MM.1S (cell line): ENCODE data around the gene ATP6V0A1.

Experiments
- DNase-seq: peaks from one replicate; pipeline ENCODE4 v3.0.0-alpha.2; 2015
- H2AFZ ChIP-seq: fragments of 300-600 bp; sonication (generic); 2 replicates; pipeline ENCODE4 v1.6.0; 2016; ENCODE audit warnings: antibody characterized with exemption, low read length
- H3F3A ChIP-seq: fragments of 300-600 bp; sonication (generic); 2 replicates; pipeline ENCODE4 v1.6.1; 2016; ENCODE audit warnings: mild to moderate bottlenecking, antibody characterized with exemption, low read length, moderate library complexity, mixed read lengths; ENCODE audit not compliant: insufficient read depth
- H3K27ac ChIP-seq: fragments of 300-600 bp; sonication (generic); 2 replicates; pipeline ENCODE4 v1.5.1; 2016; ENCODE audit warnings: mild to moderate bottlenecking, low read length
- H3K27me3 ChIP-seq: fragments of 300-600 bp; sonication (generic); replicated peaks from 2 replicates; pipeline ENCODE4 v1.6.0; 2016; ENCODE audit warnings: low read length; ENCODE audit not compliant: insufficient read depth
- H3K36me3 ChIP-seq: fragments of 300-600 bp; sonication (generic); replicated peaks from 2 replicates; pipeline ENCODE4 v1.6.1; 2016; ENCODE audit warnings: mild to moderate bottlenecking, low read length, mixed read lengths; ENCODE audit not compliant: insufficient read depth
- H3K4me1 ChIP-seq: fragments of 300-600 bp; sonication (generic); 2 replicates; pipeline ENCODE4 v1.6.1; 2016; ENCODE audit warnings: low read length, mixed read lengths
- H3K4me2 ChIP-seq: fragments of 300-600 bp; sonication (generic); 2 replicates; pipeline ENCODE4 v1.6.0; 2016; ENCODE audit warnings: low read depth, low read length
- H3K4me3 ChIP-seq: fragments of 300-600 bp; sonication (generic); 2 replicates; pipeline ENCODE4 v1.5.1; 2016; ENCODE audit warnings: low read length, mixed read lengths
- H3K79me2 ChIP-seq: fragments of 300-600 bp; sonication (generic); 2 replicates; pipeline ENCODE4 v1.6.1; 2016; ENCODE audit warnings: mixed run types, low read length, mixed read lengths
- H3K9ac ChIP-seq: fragments of 300-600 bp; sonication (generic); 2 replicates; pipeline ENCODE4 v1.6.1; 2016; ENCODE audit warnings: low read length, mixed read lengths
- H3K9me2 ChIP-seq: fragments of 300-600 bp; sonication (generic); replicated peaks from 2 replicates; pipeline ENCODE4 v1.6.1; 2016; ENCODE audit warnings: mild to moderate bottlenecking, low read length, mixed read lengths; ENCODE audit not compliant: insufficient read depth
- H3K9me3 ChIP-seq: fragments of 300-600 bp; sonication (generic); replicated peaks from 2 replicates; pipeline ENCODE4 v1.6.1; 2016; ENCODE audit warnings: mild to moderate bottlenecking, low read length, mixed read lengths; ENCODE audit not compliant: insufficient read depth
- H4K20me1 ChIP-seq: fragments of 300-600 bp; sonication (generic); 2 replicates; pipeline ENCODE4 v1.6.1; 2016; ENCODE audit warnings: mild to moderate bottlenecking, low read length, moderate library complexity, mixed read lengths; ENCODE audit not compliant: insufficient read depth
- CTCF ChIP-seq: fragments of 300-600 bp; sonication (generic); IDR thresholded peaks from 2 replicates; pipeline ENCODE4 v1.5.1; 2016; ENCODE audit warnings: antibody characterized with exemption, low read length, mixed read lengths
- EZH2 ChIP-seq: fragments of 300-600 bp; sonication (generic); optimal IDR thresholded peaks from 2 replicates; pipeline ENCODE3; 2017; ENCODE audit warnings: low read depth, mild to moderate bottlenecking, antibody characterized with exemption, low read length, mixed read lengths
- EZH2phosphoT487 ChIP-seq: fragments of 300-600 bp; sonication (generic); IDR thresholded peaks from 2 replicates; pipeline ENCODE4 v1.6.1; 2018; ENCODE audit warnings: antibody characterized with exemption, low read length

Gene ATP6V0A1

GRCh38 chr17:42485680-42486079 lies 27.0 kb downstream of the ATP6V0A1 start:
- H3K9me3 ChIP-seq = no peaks in the 10 kb centered on the region
- no peak overlapping the region for H3K9ac ChIP-seq
- H3K4me2 ChIP-seq = no peak overlapping the region
- H2AFZ ChIP-seq = no peak overlapping the region
- no peaks in the 10 kb centered on the region for H3K79me2 ChIP-seq
- no peaks in the 10 kb centered on the region for H3K27me3 ChIP-seq
- TF ChIP-seq EZH2 (no peak), CTCF (no peak), EZH2phosphoT487 (no peak)
- no peaks in the 10 kb centered on the region for H4K20me1 ChIP-seq
- peaks cover 6% of the 10 kb centered on the region; the same call in 1 of the 2 replicates for H3K36me3 ChIP-seq
- no peak overlapping the region for H3K4me3 ChIP-seq
- H3K4me1 ChIP-seq = no peaks in the 10 kb centered on the region
- H3F3A ChIP-seq = no peaks in the 10 kb centered on the region
- H3K27ac ChIP-seq = no peak overlapping the region
- no peaks in the 10 kb centered on the region for H3K9me2 ChIP-seq
- DNase-seq = no peak

- H3K4me1 ChIP-seq = no peaks in the 10 kb centered on the region
Measured at GRCh38 chr17:42488032-42488431, 29.4 kb downstream of the ATP6V0A1 start.

GRCh38 chr17:42493319-42493718 lies 34.6 kb downstream of the ATP6V0A1 start:
- TF ChIP-seq EZH2 = no peak
- no peak for TF ChIP-seq EZH2phosphoT487
- no peak for TF ChIP-seq CTCF
- H3K9ac ChIP-seq = no peak overlapping the region
- H3K4me3 ChIP-seq = no peak overlapping the region
- no peak for DNase-seq
- H3F3A ChIP-seq = no peaks in the 10 kb centered on the region
- H3K36me3 ChIP-seq = peaks cover 3% of the 10 kb centered on the region; the same call in 1 of the 2 replicates
- no peak overlapping the region for H3K4me2 ChIP-seq
- no peaks in the 10 kb centered on the region for H3K4me1 ChIP-seq
- no peaks in the 10 kb centered on the region for H4K20me1 ChIP-seq
- no peaks in the 10 kb centered on the region for H3K27me3 ChIP-seq
- H2AFZ ChIP-seq = no peak overlapping the region
- no peak overlapping the region for H3K27ac ChIP-seq
- no peaks in the 10 kb centered on the region for H3K79me2 ChIP-seq
- H3K9me2 ChIP-seq = no peaks in the 10 kb centered on the region
- H3K9me3 ChIP-seq = no peaks in the 10 kb centered on the region

More at GRCh38 chr17:42488032-42488431, 29.4 kb downstream of the ATP6V0A1 start:
- H3K4me2 ChIP-seq = no peak overlapping the region
- H3K79me2 ChIP-seq = no peaks in the 10 kb centered on the region
- H3K4me3 ChIP-seq = no peak overlapping the region
- H3K27ac ChIP-seq = no peak overlapping the region
- peaks cover 6% of the 10 kb centered on the region; the same call in 1 of the 2 replicates for H3K36me3 ChIP-seq
- no peak overlapping the region for H2AFZ ChIP-seq
- no peaks in the 10 kb centered on the region for H3F3A ChIP-seq
- no peak overlapping the region for H3K9ac ChIP-seq
- H3K9me2 ChIP-seq = no peaks in the 10 kb centered on the region
- TF ChIP-seq CTCF (no peak), EZH2phosphoT487 (no peak), EZH2 (no peak)
- DNase-seq = no peak
- H4K20me1 ChIP-seq = no peaks in the 10 kb centered on the region
- no peaks in the 10 kb centered on the region for H3K9me3 ChIP-seq
- no peaks in the 10 kb centered on the region for H3K27me3 ChIP-seq
